Left ventricle myocardium inferior (tissue), 1 donor: ENCODE results near the gene VWA5B1. TPM values are rescaled to one million over a fixed set of nuclear protein-coding genes. Genes with fewer than 3 reads are reported as not detected.

Source experiments
- DNase-seq: peaks from one replicate; pipeline ENCODE4 v3.0.0-alpha.2; 2020
- H3K27ac ChIP-seq: fragments of 200-600 bp; replicated peaks from 2 replicates; pipeline ENCODE4 v1.8.0; 2021
- H3K27me3 ChIP-seq: fragments of 200-600 bp; 2 replicates; pipeline ENCODE4 v1.8.0; 2021; ENCODE audit warnings: low read depth
- H3K36me3 ChIP-seq: fragments of 200-600 bp; 2 replicates; pipeline ENCODE4 v1.8.0; 2021
- H3K4me1 ChIP-seq: fragments of 200-600 bp; 2 replicates; pipeline ENCODE4 v1.8.0; 2021
- H3K4me3 ChIP-seq: fragments of 200-600 bp; 2 replicates; pipeline ENCODE4 v1.8.0; 2021; ENCODE audit warnings: mild to moderate bottlenecking, moderate library complexity
- H3K9me3 ChIP-seq: fragments of 200-600 bp; replicated peaks from 2 replicates; pipeline ENCODE4 v1.8.0; 2021
- CTCF ChIP-seq: fragments of 200-600 bp; IDR thresholded peaks from 2 replicates; pipeline ENCODE4 v1.8.0; 2021; ENCODE audit warnings: antibody characterized with exemption, mild to moderate bottlenecking, borderline replicate concordance
- intact Hi-C: fragments of 100-400 bp; cut with micrococcal nuclease; formaldehyde crosslinking; loops from one replicate; pipeline ENCODE4 v1.11.0; 2022
- total RNA-seq: library from RNA; stranded (reverse); fragmentation: NEBNext Ultra II Directional; extraction: Animal tissue kit (Norgen Biotek cat#: 25700); gene quantifications from one replicate; pipeline ENCODE4 v1.2.1, GENCODE V29; 2021
- donor health status: DM: no; HTN: yes; CAD: no; lungs with severe emphysema.

The VWA5B1 gene
- total RNA-seq, 1 donor from 2014 or later = 0.16 TPM

DNA sequence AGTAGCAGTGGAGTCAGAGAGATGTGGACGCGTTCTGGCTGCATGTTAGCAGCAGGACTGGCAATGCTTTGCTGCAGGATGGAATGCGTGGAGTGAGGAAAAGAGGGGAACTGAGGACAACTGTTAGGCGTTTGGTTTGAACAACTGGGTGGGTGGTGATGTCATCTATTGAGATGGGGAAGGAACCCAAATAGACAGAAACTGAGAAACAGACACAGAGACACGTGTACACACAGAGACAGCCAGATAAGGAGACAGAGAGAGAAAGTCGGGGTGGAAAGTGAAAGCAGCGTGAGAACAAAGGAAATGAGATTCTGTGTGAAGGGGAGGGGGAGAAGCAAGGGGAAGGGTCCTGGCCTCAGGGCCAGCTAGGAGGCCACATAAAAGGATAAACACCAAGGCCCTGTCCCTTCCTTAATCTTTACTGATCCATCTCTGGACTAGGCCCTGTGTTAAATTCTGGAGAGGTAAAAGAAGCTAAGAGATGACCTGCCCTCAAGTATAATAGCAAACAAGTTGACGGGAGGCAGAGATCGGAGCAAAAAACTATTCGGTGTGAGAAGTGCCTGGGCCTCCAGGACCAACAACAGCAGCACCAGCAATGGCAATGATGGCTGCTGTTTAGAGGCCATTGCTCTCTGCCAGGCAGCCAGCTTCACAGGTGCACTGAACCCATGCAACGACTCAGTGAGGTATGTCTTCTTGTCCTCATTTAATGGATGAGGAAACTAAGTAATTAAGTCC is 31.6 kb downstream of the VWA5B1 start:
- Histone ChIP-seq H3K4me3 (no peak overlapping the region), H3K4me1 (peaks cover 14% of the 10 kb centered on the region), H3K27me3 (peaks cover 25% of the 10 kb centered on the region), H3K27ac (no peak overlapping the region), H3K9me3 (no peaks in the 10 kb centered on the region), H3K36me3 (no peaks in the 10 kb centered on the region)
- no peak for DNase-seq
- TF ChIP-seq CTCF = no peak
- intact Hi-C loops = no loop called here

DNA sequence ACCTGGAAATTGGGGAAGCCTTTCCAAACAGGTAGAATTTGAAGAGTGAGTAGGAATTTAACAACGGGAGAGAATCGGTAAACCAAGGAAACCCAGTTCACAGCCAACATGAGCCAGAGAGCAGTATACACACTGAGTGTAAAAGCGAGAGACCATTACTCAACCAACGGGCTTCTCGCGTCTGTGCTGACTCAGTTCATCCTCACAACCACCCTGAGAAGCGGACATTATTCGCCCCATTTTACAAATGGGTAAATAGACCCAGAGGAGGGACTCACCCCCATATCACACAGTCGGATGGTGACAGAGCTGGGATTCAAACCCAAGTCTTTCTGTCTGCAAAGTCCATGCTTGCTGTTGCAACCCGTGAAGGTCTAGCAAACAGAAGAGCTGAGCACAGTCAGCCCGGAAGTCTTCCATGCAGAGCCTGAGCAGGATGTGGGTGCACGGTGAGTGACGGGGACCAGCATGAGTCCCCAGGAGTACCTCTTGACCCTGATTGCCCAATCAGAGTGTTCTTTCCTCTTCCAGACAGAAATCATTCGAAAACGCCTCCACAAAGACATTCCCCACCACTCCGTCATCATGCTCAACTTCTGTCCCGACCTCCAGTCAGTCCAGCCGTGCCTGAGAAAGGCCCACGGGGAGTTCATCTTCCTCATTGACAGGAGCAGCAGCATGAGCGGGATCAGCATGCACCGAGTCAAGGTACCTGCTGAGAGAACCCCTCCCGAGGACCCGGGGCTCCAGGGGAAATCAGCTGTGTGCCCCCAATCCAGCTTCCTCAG is 32.3 kb downstream of the VWA5B1 start:
- Histone ChIP-seq H3K4me1 (peaks cover 14% of the 10 kb centered on the region), H3K4me3 (no peak overlapping the region), H3K27ac (no peak overlapping the region), H3K27me3 (peaks cover 23% of the 10 kb centered on the region), H3K9me3 (no peaks in the 10 kb centered on the region), H3K36me3 (no peaks in the 10 kb centered on the region)
- no peak for TF ChIP-seq CTCF
- DNase-seq = no peak
- intact Hi-C loops = no loop called here

- no peaks in the 10 kb centered on the region for H3K36me3 ChIP-seq
Measured at GRCh38 chr1:20323613-20323920, 32.9 kb downstream of the VWA5B1 start.

DNA sequence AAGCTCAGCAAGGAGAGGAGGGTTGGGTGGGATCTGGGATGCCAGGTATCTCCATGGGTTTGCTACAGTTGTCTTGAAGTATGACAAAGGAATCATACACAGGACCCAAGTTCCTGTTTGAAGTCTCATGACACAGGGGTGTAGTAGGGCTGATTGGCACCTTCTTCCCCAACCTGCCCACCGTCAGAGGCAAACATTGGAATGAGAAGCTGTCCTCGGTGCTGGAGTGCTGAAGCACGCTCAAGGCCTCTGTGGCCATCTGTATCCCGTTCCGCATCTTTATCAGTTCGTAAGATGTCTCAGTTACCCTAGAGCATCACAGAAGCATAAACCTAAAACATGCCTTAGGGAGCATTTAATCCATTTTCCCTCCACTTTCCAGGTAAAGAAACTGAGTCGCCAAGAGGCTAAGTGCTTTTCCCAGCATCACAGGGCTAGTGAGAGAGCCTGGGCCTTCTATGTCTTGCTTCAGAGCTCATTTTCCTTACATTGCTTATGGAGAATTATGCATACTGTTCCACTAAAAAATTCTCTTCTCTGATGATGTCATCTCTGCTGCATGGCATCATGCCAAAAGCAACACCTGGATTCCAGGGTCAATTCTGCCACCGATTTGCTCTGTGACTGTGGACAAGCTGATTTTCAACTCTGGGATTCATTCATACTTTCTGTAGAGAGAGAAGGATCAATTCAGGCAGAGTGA is 34.2 kb downstream of the VWA5B1 start:
- no peaks in the 10 kb centered on the region for H3K9me3 ChIP-seq
- TF ChIP-seq CTCF = no peak
- intact Hi-C loops = no loop called here
- peaks cover 14% of the 10 kb centered on the region for H3K4me1 ChIP-seq
- H3K36me3 ChIP-seq = no peaks in the 10 kb centered on the region
- DNase-seq = no peak
- H3K27me3 ChIP-seq = peaks cover 16% of the 10 kb centered on the region
- H3K27ac ChIP-seq = peak overlapping the region; percentile 10
- no peak overlapping the region for H3K4me3 ChIP-seq

More at GRCh38 chr1:20323613-20323920, 32.9 kb downstream of the VWA5B1 start:
- H3K9me3 ChIP-seq = no peaks in the 10 kb centered on the region
- H3K4me1 ChIP-seq = peaks cover 14% of the 10 kb centered on the region
- DNase-seq = no peak
- H3K4me3 ChIP-seq = no peak overlapping the region
- H3K27ac ChIP-seq = no peak overlapping the region
- intact Hi-C loops = no loop called here
- no peak for TF ChIP-seq CTCF
- H3K27me3 ChIP-seq = peaks cover 17% of the 10 kb centered on the region

- Histone ChIP-seq H3K27me3 (peaks cover 16% of the 10 kb centered on the region), H3K4me1 (peaks cover 14% of the 10 kb centered on the region), H3K36me3 (no peaks in the 10 kb centered on the region), H3K4me3 (no peak overlapping the region), H3K9me3 (no peaks in the 10 kb centered on the region), H3K27ac (peak overlapping the region; percentile 10)
- intact Hi-C loops = no loop called here
- no peak for DNase-seq
- TF ChIP-seq CTCF = no peak
Measured at GRCh38 chr1:20325407-20325843, 34.8 kb downstream of the VWA5B1 start.
